CD4-positive, alpha-beta T cell treated with Interferon gamma for 1 hour (primary cell): Measurements from ENCODE around the gene SSR3.
"Not testable (repeated sequence)": the region's sequence is repeated elsewhere in the genome, so short reads cannot be mapped to it uniquely, and the experiment has no call there.

Experiments
- DNase-seq: peaks from one replicate; pipeline ENCODE4 v3.0.0-alpha.2; 2020

The SSR3 gene

GRCh38 chr3:156554842-156555687 is at the start of gene SSR3:
SSR3 (minus strand) TSS chr3:156555117; CDS start chr3:156555089, 28 bp downstream.
- DNase-seq, result peak; percentile 99

- no peak for DNase-seq
Observed at GRCh38 chr3:156604064-156604641, 49.2 kb upstream of the SSR3 start.

GRCh38 chr3:156603379-156604017 is 48.6 kb upstream of the SSR3 start:
- no peak for DNase-seq

- DNase-seq, result no peak
Observed at GRCh38 chr3:156602424-156602823, 47.5 kb upstream of the SSR3 start.

GRCh38 chr3:156601497-156601896 is 46.6 kb upstream of the SSR3 start:
- no peak for DNase-seq

GRCh38 chr3:156600834-156601233 is 45.9 kb upstream of the SSR3 start:
- no peak for DNase-seq

- no peak for DNase-seq
Observed at GRCh38 chr3:156599089-156599874, 44.4 kb upstream of the SSR3 start.

- no peak for DNase-seq
Observed at GRCh38 chr3:156598413-156598812, 43.5 kb upstream of the SSR3 start.

GRCh38 chr3:156594219-156594683 is 39.3 kb upstream of the SSR3 start:
- no peak for DNase-seq

- DNase-seq, result no peak
Observed at GRCh38 chr3:156593814-156594213, 38.9 kb upstream of the SSR3 start.

- DNase-seq, result not testable (repeated sequence)
Observed at GRCh38 chr3:156589806-156590205, 34.9 kb upstream of the SSR3 start.

GRCh38 chr3:156587760-156588069 is 32.8 kb upstream of the SSR3 start:
- DNase-seq, result no peak

GRCh38 chr3:156586905-156587759 is 32.2 kb upstream of the SSR3 start:
- no peak for DNase-seq

- DNase-seq, result no peak
Observed at GRCh38 chr3:156583469-156583868, 28.6 kb upstream of the SSR3 start.

GRCh38 chr3:156582532-156583183 is 27.7 kb upstream of the SSR3 start:
- no peak for DNase-seq

GRCh38 chr3:156581954-156582353 is 27.0 kb upstream of the SSR3 start:
- no peak for DNase-seq

- DNase-seq, result no peak
Observed at GRCh38 chr3:156581033-156581432, 26.1 kb upstream of the SSR3 start.

GRCh38 chr3:156579427-156579851 is 24.5 kb upstream of the SSR3 start:
- peak; percentile 4 for DNase-seq

GRCh38 chr3:156577736-156578135 is 22.8 kb upstream of the SSR3 start:
- no peak for DNase-seq

- DNase-seq, result no peak
Observed at GRCh38 chr3:156576651-156577348, 21.9 kb upstream of the SSR3 start.

- DNase-seq, result no peak
Observed at GRCh38 chr3:156576051-156576450, 21.1 kb upstream of the SSR3 start.
